Measurements from ENCODE around the gene MED19.
A peak's percentile ranks its signal among the peaks of the same experiment; 100 is the strongest.

MED19 gene

DNA sequence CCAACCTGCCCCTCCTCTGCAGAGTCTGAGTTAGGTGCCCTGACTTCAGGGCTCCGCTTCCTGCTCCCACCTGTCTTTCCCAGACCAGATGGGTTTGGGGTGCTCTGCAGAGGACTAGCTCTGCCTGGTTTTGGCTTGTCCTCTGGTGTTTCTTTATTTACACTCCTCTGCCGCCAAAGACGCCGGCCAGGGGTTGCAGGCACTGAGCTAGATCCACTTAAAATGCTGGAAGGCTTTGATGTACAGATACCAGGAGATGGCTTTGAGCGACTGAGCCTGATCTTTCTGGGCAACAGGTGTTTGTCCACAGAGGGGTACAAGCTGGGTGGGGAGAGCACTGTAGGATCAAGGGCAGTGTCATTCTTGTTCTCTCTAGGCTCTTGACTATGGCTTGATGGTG lies 33.2 kb upstream of the MED19 start:
- no peak overlapping the region for H3K4me3 ChIP-seq (ENCODE audit: low read depth, low read length)
- no peak for DNase-seq (ENCODE audit: low read depth)
- TF ChIP-seq, protein P1, sequence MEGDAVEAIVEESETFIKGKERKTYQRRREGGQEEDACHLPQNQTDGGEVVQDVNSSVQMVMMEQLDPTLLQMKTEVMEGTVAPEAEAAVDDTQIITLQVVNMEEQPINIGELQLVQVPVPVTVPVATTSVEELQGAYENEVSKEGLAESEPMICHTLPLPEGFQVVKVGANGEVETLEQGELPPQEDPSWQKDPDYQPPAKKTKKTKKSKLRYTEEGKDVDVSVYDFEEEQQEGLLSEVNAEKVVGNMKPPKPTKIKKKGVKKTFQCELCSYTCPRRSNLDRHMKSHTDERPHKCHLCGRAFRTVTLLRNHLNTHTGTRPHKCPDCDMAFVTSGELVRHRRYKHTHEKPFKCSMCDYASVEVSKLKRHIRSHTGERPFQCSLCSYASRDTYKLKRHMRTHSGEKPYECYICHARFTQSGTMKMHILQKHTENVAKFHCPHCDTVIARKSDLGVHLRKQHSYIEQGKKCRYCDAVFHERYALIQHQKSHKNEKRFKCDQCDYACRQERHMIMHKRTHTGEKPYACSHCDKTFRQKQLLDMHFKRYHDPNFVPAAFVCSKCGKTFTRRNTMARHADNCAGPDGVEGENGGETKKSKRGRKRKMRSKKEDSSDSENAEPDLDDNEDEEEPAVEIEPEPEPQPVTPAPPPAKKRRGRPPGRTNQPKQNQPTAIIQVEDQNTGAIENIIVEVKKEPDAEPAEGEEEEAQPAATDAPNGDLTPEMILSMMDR (IDR thresholded peaks at IDR 0.05; ENCODE audit: insufficient read depth, low read depth, low read length, missing control alignments) = no peak

DNA sequence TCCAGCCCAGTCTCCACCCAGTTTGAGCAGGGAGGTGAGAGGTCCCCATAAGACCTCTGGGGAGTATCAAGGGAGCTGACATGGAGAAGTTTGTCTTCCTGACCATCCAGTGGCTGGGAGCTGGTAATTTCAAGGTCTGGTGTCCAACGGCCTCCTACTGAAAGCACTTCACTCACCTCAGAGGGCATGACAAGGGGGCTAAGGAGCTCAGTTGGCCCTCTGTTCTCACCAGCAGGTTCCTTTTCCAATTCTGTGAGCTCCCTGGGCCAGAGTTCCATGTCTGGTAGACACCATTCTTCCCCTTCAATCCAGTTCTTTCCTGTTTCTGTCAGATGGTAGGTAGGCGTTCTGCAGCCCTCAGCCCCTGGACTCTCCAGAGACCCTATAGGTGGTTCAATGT lies 32.3 kb upstream of the MED19 start:
- TF ChIP-seq, protein P1 (IDR thresholded peaks at IDR 0.05; ENCODE audit: insufficient read depth, low read depth, low read length, missing control alignments) = no peak
- H3K4me3 ChIP-seq (ENCODE audit: low read depth, low read length) = no peak overlapping the region
- DNase-seq (ENCODE audit: low read depth) = no peak

DNA sequence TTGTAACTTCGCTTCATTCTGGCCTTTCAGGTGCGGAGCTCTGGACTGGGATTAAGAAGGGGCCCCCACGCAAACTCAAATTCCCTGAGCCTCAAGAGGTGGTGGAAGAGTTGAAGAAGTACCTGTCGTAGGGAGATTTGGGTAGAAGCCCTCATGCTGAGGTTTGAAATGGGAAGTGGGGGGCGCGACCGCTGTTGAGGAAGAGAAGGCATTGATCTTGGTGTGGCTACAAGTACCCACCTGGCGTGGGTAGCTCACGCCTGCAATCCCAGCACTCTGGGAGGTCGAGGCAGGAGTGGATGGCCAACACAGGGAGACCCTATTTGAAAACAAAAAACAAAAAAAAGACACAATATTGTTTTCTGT lies 30.1 kb upstream of the MED19 start:
- peak overlapping the region; percentile 82 for H3K4me3 ChIP-seq (ENCODE audit: low read depth, low read length)
- TF ChIP-seq, protein P1 (IDR thresholded peaks at IDR 0.05; ENCODE audit: insufficient read depth, low read depth, low read length, missing control alignments) = no peak
- no peak for DNase-seq (ENCODE audit: low read depth)

DNA sequence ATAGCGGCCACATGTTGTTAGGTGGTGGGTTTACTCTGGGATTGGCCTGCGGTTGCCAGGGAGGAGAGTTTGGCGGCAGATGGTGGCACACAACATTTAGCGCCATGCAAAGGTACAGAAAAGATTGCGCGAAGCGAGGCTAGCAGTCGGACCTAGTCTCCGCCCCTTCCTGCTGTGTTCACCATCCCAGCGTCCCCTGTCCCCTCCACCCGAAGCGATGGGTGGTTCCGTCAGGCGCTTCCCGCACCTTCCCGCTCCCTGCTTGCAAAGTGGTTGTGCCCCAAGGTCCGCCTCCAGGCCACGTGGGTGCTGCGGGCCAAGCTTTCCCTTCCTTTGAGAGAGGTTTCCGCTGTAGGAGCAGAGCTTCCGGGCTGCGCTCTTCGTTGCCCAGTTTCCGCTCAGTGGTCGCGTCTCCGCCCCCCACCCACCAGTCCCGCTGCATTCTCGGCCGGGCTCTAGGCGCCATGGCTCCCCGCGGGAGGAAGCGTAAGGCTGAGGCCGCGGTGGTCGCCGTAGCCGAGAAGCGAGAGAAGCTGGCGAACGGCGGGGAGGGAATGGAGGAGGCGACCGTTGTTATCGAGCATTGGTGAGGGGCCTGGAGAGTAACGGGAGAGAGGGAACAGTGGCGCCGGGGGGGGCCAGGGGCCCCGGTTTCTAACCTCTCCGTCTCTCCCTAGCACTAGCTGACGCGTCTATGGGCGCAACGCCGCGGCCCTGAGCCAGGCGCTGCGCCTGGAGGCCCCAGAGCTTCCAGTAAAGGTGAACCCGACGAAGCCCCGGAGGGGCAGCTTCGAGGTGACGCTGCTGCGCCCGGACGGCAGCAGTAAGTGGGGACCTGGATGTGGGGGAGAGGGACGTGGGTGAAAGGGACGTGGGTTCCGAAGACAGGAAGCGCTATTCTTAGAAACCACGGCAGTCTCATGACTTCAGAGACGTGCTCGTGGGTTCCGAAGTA lies 29.4 kb upstream of the MED19 start, which contains the start of gene SELENOH:
TSS of gene SELENOH (plus strand) at position 360 of the 955 bp plus-strand sequence. CDS start at position 465, 105 bp downstream.
- H3K4me3 ChIP-seq (ENCODE audit: low read depth, low read length) = peak within 1 kb of the TSS; percentile 82
- TF ChIP-seq, protein P1 (IDR thresholded peaks at IDR 0.05; ENCODE audit: insufficient read depth, low read depth, low read length, missing control alignments) = no peak
- peak; percentile 99 for DNase-seq (ENCODE audit: low read depth)

DNA sequence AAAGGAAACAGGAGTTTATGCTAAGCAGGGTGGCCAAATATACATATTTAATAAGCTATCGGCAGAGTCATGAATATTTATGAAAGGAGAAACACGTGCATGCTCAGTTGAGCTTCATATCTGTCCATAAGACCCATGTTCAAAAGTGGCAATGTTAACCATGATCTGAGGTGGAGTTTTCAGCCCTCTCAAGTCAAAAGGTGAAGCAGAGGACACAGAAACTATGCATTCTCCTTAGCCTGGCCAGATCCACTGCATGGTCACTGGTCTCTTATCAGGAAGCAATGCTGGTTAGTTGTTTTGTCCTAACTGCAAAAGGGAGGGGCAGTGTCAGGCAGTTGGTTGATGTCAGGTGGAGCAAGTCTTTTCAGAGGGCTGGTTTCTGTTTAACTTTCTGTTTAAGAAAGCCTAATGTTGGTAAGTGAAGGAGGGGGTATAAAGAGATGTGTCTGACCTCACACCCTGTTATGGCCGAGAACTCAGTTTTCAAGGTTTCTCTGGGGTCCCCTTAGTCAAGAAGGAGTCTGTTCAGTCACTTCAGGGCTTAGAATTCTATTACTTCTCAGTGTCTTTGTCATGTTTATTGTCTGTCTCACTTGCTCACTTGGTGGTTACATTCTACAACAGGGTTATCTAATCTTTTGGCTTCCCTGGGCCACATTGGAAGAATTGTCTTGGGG lies 23.7 kb upstream of the MED19 start:
- peak; percentile 50 for DNase-seq (ENCODE audit: low read depth)
- no peak overlapping the region for H3K4me3 ChIP-seq (ENCODE audit: low read depth, low read length)

DNA sequence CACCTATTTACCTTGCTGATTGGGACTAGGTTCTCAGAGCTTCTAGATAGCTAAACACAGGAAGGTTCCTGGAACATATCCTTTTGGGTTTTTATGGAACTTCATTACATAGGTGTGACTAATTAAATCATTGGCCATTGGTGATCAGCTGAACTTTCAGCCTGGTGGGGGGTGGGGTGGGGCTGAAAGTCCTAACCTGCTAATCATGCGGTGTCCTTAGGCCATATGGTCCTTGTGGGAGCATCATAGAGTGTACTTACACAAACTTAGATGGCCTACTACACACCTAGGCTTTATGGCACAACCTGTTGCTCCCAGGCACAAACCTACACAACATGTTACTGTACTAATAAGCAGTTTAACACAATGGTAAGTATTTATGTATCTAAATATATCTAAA lies 20.6 kb upstream of the MED19 start:
- DNase-seq (ENCODE audit: low read depth) = no peak
- no peak overlapping the region for H3K4me3 ChIP-seq (ENCODE audit: low read depth, low read length)
- TF ChIP-seq, protein P1 (IDR thresholded peaks at IDR 0.05; ENCODE audit: insufficient read depth, low read depth, low read length, missing control alignments) = no peak

More for the DNA sequence above, 23.7 kb upstream of the MED19 start:
- TF ChIP-seq, protein P1 (IDR thresholded peaks at IDR 0.05; ENCODE audit: insufficient read depth, low read depth, low read length, missing control alignments) = no peak

Data from GM12865 (cell line).